OCI-LY3 (cell line): ENCODE results near the gene SHCBP1L.

Source experiments
- H2AFZ ChIP-seq: fragments of 200-600, 300-600 bp; shearing (Covaris generic); 2 replicates; pipeline ENCODE4 v1.6.0; 2014; ENCODE audit warnings: antibody characterized with exemption, low read depth, low read length
- H3K27ac ChIP-seq: fragments of 200-600, 300-600 bp; sonication (generic); 2 replicates; pipeline ENCODE4 v1.5.1; 2014; ENCODE audit warnings: mild to moderate bottlenecking, low read length, moderate library complexity, mixed read lengths
- H3K27me3 ChIP-seq: fragments of 200-600, 300-600 bp; sonication (generic); 2 replicates; pipeline ENCODE4 v1.6.1; 2014; ENCODE audit warnings: low read depth, low read length, mixed read lengths
- H3K36me3 ChIP-seq: fragments of 200-600, 300-600 bp; sonication (generic); replicated peaks from 2 replicates; pipeline ENCODE3; 2014; ENCODE audit warnings: low read depth, low read length, mixed read lengths
- H3K4me1 ChIP-seq: fragments of 300-600, 200-600 bp; sonication (generic); 2 replicates; pipeline ENCODE4 v1.6.1; 2014; ENCODE audit warnings: low read length, mixed read lengths
- H3K4me2 ChIP-seq: fragments of 200-600, 300-600 bp; sonication (generic); 2 replicates; pipeline ENCODE4 v1.6.1; 2014; ENCODE audit warnings: low read length, mixed read lengths
- H3K4me3 ChIP-seq: fragments of 300-600, 200-600 bp; sonication (generic); 2 replicates; pipeline ENCODE4 v1.5.1; 2014; ENCODE audit warnings: antibody characterized with exemption, mild to moderate bottlenecking, low read length, moderate library complexity
- H3K79me2 ChIP-seq: fragments of 300-600, 200-600 bp; shearing (Covaris generic); 2 replicates; pipeline ENCODE4 v1.6.1; 2014; ENCODE audit warnings: mild to moderate bottlenecking, low read length, mixed read lengths
- H3K9ac ChIP-seq: fragments of 300-600, 200-600 bp; shearing (Covaris generic); 2 replicates; pipeline ENCODE4 v1.6.0; 2014; ENCODE audit warnings: mild to moderate bottlenecking, low read length, moderate library complexity
- H3K9me3 ChIP-seq: fragments of 200-600, 300-600 bp; shearing (Covaris generic); 2 replicates; pipeline ENCODE4 v1.6.1; 2014; ENCODE audit warnings: low read length, mixed read lengths; ENCODE audit not compliant: insufficient read depth
- H4K20me1 ChIP-seq: fragments of 200-600, 300-600 bp; sonication (generic); 2 replicates; pipeline ENCODE4 v1.6.1; 2016; ENCODE audit warnings: low read length, mixed read lengths; ENCODE audit not compliant: insufficient read depth
- EZH2phosphoT487 ChIP-seq: fragments of 200-600 bp; shearing (Covaris generic); IDR thresholded peaks from 2 replicates; pipeline ENCODE4 v1.6.1; 2018; ENCODE audit warnings: antibody characterized with exemption, mixed run types, low read depth
- TF ChIP-seq, protein P1 (sequence below): fragments of 200-600, 300-600 bp; sonication (generic); IDR thresholded peaks from 2 replicates; pipeline ENCODE4 v1.5.1; 2014; ENCODE audit warnings: antibody characterized with exemption, low read length, low read depth

SHCBP1L gene

DNA sequence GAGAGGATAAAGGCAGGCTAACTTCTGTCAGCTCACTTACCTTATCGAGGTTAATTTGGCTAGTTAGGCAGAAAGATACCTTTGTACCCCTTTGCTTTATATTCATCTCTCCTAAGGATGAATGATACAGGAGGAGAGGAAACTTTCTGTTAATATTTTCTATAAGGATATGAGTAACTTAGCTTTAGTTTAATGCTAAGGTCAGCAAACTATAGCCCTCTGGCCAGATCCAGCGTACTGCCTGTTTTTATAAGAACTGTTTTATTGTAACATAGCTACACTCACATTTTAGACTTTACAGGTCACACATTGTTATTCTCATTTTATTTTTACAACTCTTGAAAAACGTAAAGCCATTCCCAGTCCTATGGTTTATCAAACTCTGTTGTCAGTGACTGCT is 95.8 kb downstream of the SHCBP1L start:
- peaks cover 40% of the 10 kb centered on the region for H4K20me1 ChIP-seq
- no peak overlapping the region for H3K27ac ChIP-seq
- peaks cover 93% of the 10 kb centered on the region for H3K79me2 ChIP-seq
- H2AFZ ChIP-seq: no peak overlapping the region
- no peak overlapping the region for H3K4me2 ChIP-seq
- H3K9me3 ChIP-seq: no peaks in the 10 kb centered on the region
- TF ChIP-seq, protein P1, sequence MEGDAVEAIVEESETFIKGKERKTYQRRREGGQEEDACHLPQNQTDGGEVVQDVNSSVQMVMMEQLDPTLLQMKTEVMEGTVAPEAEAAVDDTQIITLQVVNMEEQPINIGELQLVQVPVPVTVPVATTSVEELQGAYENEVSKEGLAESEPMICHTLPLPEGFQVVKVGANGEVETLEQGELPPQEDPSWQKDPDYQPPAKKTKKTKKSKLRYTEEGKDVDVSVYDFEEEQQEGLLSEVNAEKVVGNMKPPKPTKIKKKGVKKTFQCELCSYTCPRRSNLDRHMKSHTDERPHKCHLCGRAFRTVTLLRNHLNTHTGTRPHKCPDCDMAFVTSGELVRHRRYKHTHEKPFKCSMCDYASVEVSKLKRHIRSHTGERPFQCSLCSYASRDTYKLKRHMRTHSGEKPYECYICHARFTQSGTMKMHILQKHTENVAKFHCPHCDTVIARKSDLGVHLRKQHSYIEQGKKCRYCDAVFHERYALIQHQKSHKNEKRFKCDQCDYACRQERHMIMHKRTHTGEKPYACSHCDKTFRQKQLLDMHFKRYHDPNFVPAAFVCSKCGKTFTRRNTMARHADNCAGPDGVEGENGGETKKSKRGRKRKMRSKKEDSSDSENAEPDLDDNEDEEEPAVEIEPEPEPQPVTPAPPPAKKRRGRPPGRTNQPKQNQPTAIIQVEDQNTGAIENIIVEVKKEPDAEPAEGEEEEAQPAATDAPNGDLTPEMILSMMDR: no peak
- no peak overlapping the region for H3K9ac ChIP-seq
- H3K4me3 ChIP-seq: no peak overlapping the region
- H3K36me3 ChIP-seq: peaks cover 93% of the 10 kb centered on the region
- no peaks in the 10 kb centered on the region for H3K27me3 ChIP-seq
- no peaks in the 10 kb centered on the region for H3K4me1 ChIP-seq

DNA sequence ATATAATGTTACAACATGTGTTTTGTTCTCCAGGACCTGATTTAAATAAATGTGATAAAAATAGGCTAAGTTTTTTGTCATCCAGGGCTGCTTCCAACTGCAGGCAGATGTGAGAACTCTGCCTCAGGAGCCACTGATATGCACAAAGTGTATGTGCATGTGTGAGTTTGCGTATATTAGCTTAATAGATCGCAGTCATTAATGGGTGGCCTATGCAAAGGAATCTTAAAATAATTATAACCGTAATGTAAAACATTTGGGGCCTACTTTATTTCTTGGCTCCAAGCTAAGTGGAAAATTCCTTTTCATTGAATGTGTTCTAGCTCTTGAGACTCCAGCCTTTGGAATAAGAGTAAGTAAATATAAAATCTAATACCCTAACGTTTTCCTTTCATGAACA is 97.1 kb downstream of the SHCBP1L start:
- H3K27ac ChIP-seq: no peak overlapping the region
- no peak overlapping the region for H2AFZ ChIP-seq
- peaks cover 53% of the 10 kb centered on the region for H4K20me1 ChIP-seq
- H3K4me3 ChIP-seq: no peak overlapping the region
- TF ChIP-seq, protein P1: no peak
- TF ChIP-seq EZH2phosphoT487: no peak
- no peak overlapping the region for H3K4me2 ChIP-seq
- H3K9ac ChIP-seq: no peak overlapping the region
- H3K27me3 ChIP-seq: no peaks in the 10 kb centered on the region
- no peaks in the 10 kb centered on the region for H3K9me3 ChIP-seq
- peaks cover 6% of the 10 kb centered on the region; the same call in 1 of the 2 replicates for H3K4me1 ChIP-seq
- peaks cover 94% of the 10 kb centered on the region for H3K36me3 ChIP-seq
- H3K79me2 ChIP-seq: peaks cover 95% of the 10 kb centered on the region

DNA sequence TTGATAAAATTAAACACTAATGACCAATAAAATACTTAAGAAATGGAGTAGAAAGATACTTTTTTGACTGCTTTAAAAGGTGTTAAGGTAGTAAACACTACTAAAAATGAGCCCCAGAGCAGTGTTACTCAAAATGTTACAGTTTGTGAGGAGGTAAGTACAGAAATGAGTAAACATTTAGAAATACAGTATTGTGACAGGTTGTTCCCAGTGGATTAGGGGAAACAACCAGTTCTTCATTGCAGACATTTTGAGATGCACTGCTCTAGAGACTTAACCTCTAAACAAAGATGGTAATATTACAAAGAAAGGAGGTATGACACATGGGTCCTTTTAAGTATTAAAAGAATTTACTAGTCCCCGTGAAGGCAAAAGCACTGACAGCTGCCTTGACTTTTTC is 101.1 kb downstream of the SHCBP1L start:
- no peak for TF ChIP-seq EZH2phosphoT487
- TF ChIP-seq, protein P1: no peak
- Histone ChIP-seq H2AFZ (no peak overlapping the region), H3K79me2 (peaks cover 98% of the 10 kb centered on the region), H4K20me1 (peaks cover 88% of the 10 kb centered on the region), H3K4me3 (no peak overlapping the region), H3K27me3 (no peaks in the 10 kb centered on the region), H3K4me2 (no peak overlapping the region), H3K4me1 (peaks cover 29% of the 10 kb centered on the region), H3K27ac (no peak overlapping the region), H3K9me3 (no peaks in the 10 kb centered on the region), H3K36me3 (peaks cover 95% of the 10 kb centered on the region), H3K9ac (no peak overlapping the region)

DNA sequence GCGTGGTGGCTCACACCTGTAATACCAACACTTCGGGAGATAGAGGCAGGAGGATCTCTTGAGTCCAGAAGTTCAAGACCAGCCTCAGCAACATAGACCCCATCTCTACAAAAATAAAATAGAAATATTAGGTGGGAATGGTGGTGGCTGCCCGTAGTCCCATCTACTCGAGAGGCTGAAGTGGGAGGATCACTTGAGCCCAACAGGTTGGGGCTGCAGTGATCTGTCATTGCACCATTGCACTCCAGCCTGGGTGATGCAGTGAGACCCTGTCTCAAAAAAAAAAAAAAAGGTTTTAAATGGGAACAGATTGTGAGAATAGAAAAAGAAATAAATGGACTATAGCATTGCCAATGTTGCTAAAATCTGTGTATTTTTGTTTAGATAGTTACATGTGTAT is 102.6 kb downstream of the SHCBP1L start:
- H3K4me2 ChIP-seq: no peak overlapping the region
- no peaks in the 10 kb centered on the region for H3K27me3 ChIP-seq
- H2AFZ ChIP-seq: no peak overlapping the region
- peaks cover 92% of the 10 kb centered on the region for H4K20me1 ChIP-seq
- peaks cover 92% of the 10 kb centered on the region for H3K36me3 ChIP-seq
- H3K79me2 ChIP-seq: peaks cover 100% of the 10 kb centered on the region
- no peaks in the 10 kb centered on the region for H3K9me3 ChIP-seq
- TF ChIP-seq EZH2phosphoT487: no peak
- TF ChIP-seq, protein P1: no peak
- peaks cover 29% of the 10 kb centered on the region for H3K4me1 ChIP-seq
- H3K4me3 ChIP-seq: no peak overlapping the region
- H3K27ac ChIP-seq: no peak overlapping the region
- no peak overlapping the region for H3K9ac ChIP-seq
